ENCODE data around the gene OR10G3. TPM values are rescaled to one million over a fixed set of nuclear protein-coding genes. Genes with fewer than 3 reads are reported as not detected.

Gene OR10G3
- total and polyA plus RNA-seq, 2 of the 13 experiments (the other 11 are each of a cell fraction or from before 2014, with no cell fraction given): not detected

DNA sequence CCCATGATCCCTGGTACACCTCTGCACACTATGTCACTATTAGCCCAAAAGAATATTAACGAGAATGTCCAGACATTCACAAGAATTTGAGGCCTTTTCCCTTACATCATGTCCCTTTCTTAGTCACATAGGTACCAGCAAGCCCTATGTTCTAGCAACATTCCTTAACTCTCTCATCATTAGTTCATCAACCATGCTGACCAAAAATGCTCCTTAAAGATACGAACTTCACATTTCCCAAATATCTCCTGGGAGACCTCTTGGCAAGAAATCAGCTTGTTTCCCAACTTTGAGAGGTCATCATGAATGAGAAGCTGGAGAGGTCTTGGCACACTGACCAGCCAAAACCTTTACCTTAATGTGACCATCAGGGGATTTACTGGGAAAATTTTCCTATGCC, 58.4 kb downstream of the OR10G3 start:
- ATAC-seq (no peak), DNase-seq (ENCODE audit: low spot score) (no peak), FAIRE-seq (no peak)
- Histone ChIP-seq H3K4me2 (ENCODE audit: low read depth, low read length) (no peak overlapping the region), H3K9me3 (ENCODE audit: low read length) (no peaks in the 10 kb centered on the region), H3K79me2 (ENCODE audit: insufficient read depth, low read length) (no peaks in the 10 kb centered on the region), H3K27ac (ENCODE audit: extremely low read length, insufficient read depth, low read length) (no peak overlapping the region), H3K9ac (ENCODE audit: insufficient read depth, low read depth, low read length) (no peak overlapping the region), H4K20me1 (ENCODE audit: insufficient read depth, low read length) (no peaks in the 10 kb centered on the region), H3K4me3 (replicated peaks in 1 of 3; ENCODE audit: insufficient read depth in 1 of 3, low read depth in 2 of 3, low read length in 3 of 3) (no peak overlapping the region), H3K4me1 (ENCODE audit: insufficient read depth, low read length) (peaks cover 12% of the 10 kb centered on the region), H3K36me3 (replicated peaks in 1 of 2; ENCODE audit: control insufficient read depth in 1 of 2, insufficient read depth in 2 of 2, low read length in 2 of 2) (no peaks in the 10 kb centered on the region), H3K27me3 (ENCODE audit: control insufficient read depth in 1 of 2, insufficient read depth in 2 of 2, low read length in 2 of 2) (no peaks in the 10 kb centered on the region), H2AFZ (ENCODE audit: low read length) (no peak overlapping the region)
- TF ChIP-seq ZFP90 (CRISPR knock-in tag; IDR thresholded peaks at IDR 0.05; ENCODE audit: borderline replicate concordance) (no peak), ZZZ3 (CRISPR knock-in tag; IDR thresholded peaks at IDR 0.05; ENCODE audit: borderline replicate concordance) (no peak), SOX13 (IDR thresholded peaks at IDR 0.05) (no peak), SOX13 (CRISPR knock-in tag; conservative IDR thresholded peaks at IDR 0.05 in 1 of 2, IDR thresholded peaks at IDR 0.05 in 1 of 2) (no peak), ZIK1 (CRISPR knock-in tag; IDR thresholded peaks at IDR 0.05; ENCODE audit: borderline replicate concordance, low read depth) (no peak), TRIM24 (CRISPR knock-in tag; IDR thresholded peaks at IDR 0.05) (no peak), KDM1A (CRISPR knock-in tag; IDR thresholded peaks at IDR 0.05) (no peak), MTA3 (CRISPR knock-in tag; IDR thresholded peaks at IDR 0.05) (no peak), ZNF704 (CRISPR knock-in tag; IDR thresholded peaks at IDR 0.05; ENCODE audit: borderline replicate concordance) (no peak), ATM (IDR thresholded peaks at IDR 0.05; ENCODE audit: borderline replicate concordance) (no peak), BRD4 (CRISPR knock-in tag; IDR thresholded peaks at IDR 0.05) (no peak), SP4 (CRISPR knock-in tag; IDR thresholded peaks at IDR 0.05) (no peak), TGIF2 (CRISPR knock-in tag; IDR thresholded peaks at IDR 0.05) (no peak), PCBP1 (IDR thresholded peaks at IDR 0.05; ENCODE audit: borderline replicate concordance, low read depth, low read length) (no peak), ZFP1 (CRISPR knock-in tag; IDR thresholded peaks at IDR 0.05) (no peak), STAG1 (CRISPR knock-in tag; IDR thresholded peaks at IDR 0.05) (no peak), DBP (CRISPR knock-in tag; IDR thresholded peaks at IDR 0.05; ENCODE audit: not compliant biosample characterization) (no peak), GPN1 (CRISPR knock-in tag; IDR thresholded peaks at IDR 0.05; ENCODE audit: borderline replicate concordance) (no peak)
- TF ChIP-seq, protein P1, sequence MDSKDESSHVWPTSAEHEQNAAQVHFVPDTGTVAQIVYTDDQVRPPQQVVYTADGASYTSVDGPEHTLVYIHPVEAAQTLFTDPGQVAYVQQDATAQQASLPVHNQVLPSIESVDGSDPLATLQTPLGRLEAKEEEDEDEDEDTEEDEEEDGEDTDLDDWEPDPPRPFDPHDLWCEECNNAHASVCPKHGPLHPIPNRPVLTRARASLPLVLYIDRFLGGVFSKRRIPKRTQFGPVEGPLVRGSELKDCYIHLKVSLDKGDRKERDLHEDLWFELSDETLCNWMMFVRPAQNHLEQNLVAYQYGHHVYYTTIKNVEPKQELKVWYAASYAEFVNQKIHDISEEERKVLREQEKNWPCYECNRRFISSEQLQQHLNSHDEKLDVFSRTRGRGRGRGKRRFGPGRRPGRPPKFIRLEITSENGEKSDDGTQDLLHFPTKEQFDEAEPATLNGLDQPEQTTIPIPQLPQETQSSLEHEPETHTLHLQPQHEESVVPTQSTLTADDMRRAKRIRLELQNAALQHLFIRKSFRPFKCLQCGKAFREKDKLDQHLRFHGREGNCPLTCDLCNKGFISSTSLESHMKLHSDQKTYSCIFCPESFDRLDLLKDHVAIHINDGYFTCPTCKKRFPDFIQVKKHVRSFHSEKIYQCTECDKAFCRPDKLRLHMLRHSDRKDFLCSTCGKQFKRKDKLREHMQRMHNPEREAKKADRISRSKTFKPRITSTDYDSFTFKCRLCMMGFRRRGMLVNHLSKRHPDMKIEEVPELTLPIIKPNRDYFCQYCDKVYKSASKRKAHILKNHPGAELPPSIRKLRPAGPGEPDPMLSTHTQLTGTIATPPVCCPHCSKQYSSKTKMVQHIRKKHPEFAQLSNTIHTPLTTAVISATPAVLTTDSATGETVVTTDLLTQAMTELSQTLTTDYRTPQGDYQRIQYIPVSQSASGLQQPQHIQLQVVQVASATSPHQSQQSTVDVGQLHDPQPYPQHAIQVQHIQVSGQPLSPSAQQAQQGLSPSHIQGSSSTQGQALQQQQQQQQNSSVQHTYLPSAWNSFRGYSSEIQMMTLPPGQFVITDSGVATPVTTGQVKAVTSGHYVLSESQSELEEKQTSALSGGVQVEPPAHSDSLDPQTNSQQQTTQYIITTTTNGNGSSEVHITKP (CRISPR knock-in tag; IDR thresholded peaks at IDR 0.05; ENCODE audit: low read depth): no peak
- TF ChIP-seq, protein P2, sequence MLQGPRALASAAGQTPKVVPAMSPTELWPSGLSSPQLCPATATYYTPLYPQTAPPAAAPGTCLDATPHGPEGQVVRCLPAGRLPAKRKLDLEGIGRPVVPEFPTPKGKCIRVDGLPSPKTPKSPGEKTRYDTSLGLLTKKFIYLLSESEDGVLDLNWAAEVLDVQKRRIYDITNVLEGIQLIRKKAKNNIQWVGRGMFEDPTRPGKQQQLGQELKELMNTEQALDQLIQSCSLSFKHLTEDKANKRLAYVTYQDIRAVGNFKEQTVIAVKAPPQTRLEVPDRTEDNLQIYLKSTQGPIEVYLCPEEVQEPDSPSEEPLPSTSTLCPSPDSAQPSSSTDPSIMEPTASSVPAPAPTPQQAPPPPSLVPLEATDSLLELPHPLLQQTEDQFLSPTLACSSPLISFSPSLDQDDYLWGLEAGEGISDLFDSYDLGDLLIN (CRISPR knock-in tag; IDR thresholded peaks at IDR 0.05; ENCODE audit: borderline replicate concordance): no peak
- intact Hi-C loops (cut with micrococcal nuclease; ENCODE audit: unreplicated experiment): no loop called here
- in situ Hi-C loops (cut with HindIII; ENCODE audit: extremely low pct_ligation_motif_present, low pct_unique_long_range_greater_than_20kb): no loop called here
- no TSS peak for BruUV-seq (replicated peaks)
- ChIA-PET POLR2A (interaction anchor here (10.8 kb wide), 1 partner anchor 9 kb away, joined by 173 read pairs; the partner anchor contains the start of gene METTL3), CTCF (ENCODE audit: low intra/inter-chr PET ratio, low total read pairs) (no interaction called here)
- 70% methylated on average over 2 of the region's 2 CpGs for WGBS (ENCODE audit: low lambda C conversion rate)

Data from HepG2 (cell line).